Astrocyte (in vitro differentiated cells and primary cell): ENCODE data around the gene PELI1.

ENCODE experiments used
- EZH2 ChIP-seq: IDR thresholded peaks from 2 replicates; pipeline ENCODE4 v1.6.1; 2012; ENCODE audit warnings: mild to moderate bottlenecking, low read length, inconsistent platforms; ENCODE audit not compliant: insufficient read depth
- TF ChIP-seq, protein P1 (sequence below): IDR thresholded peaks from 2 replicates; pipeline ENCODE4 v1.5.1; 2011; ENCODE audit warnings: low read depth, mild to moderate bottlenecking, inconsistent platforms, low read length, moderate library complexity; ENCODE audit not compliant: insufficient read depth

DNA sequence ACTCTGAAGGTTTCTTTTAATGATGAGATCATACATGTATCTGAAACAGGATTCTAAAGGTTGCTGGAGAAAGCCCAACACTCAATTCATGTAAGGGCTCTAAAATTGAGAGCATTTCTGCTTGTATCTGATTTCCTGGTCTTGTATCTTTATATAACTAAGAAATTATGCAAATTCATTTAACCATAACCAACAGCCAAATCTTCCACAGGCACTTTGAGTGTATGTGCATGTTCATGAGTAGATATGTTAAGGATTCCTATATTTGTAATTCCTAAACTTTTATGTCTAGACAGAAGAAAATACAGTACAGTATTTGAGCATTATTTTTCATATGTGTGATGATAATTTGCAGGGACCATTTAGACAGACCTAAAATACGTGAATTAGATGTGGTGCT, 20.4 kb upstream of the PELI1 start:
- TF ChIP-seq, protein P1, sequence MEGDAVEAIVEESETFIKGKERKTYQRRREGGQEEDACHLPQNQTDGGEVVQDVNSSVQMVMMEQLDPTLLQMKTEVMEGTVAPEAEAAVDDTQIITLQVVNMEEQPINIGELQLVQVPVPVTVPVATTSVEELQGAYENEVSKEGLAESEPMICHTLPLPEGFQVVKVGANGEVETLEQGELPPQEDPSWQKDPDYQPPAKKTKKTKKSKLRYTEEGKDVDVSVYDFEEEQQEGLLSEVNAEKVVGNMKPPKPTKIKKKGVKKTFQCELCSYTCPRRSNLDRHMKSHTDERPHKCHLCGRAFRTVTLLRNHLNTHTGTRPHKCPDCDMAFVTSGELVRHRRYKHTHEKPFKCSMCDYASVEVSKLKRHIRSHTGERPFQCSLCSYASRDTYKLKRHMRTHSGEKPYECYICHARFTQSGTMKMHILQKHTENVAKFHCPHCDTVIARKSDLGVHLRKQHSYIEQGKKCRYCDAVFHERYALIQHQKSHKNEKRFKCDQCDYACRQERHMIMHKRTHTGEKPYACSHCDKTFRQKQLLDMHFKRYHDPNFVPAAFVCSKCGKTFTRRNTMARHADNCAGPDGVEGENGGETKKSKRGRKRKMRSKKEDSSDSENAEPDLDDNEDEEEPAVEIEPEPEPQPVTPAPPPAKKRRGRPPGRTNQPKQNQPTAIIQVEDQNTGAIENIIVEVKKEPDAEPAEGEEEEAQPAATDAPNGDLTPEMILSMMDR = no peak
- no peak for TF ChIP-seq EZH2
